CD4-positive, alpha-beta memory T cell (primary cell): Measurements from ENCODE around the gene OPCML. TPM values are rescaled to one million over a fixed set of nuclear protein-coding genes. Genes with fewer than 3 reads are reported as not detected.

ENCODE experiments used
- CTCF ChIA-PET: fragments of 350-600 bp; sonication (Branson Sonifier 250); formaldehyde crosslinking; loops from one replicate; lab custom pipeline; 2021; ENCODE audit warnings: inconsistent platforms; ENCODE audit not compliant: partially characterized antibody; lab: Charles Lee
- POLR2A ChIA-PET: fragments of 350-600 bp; sonication (Branson Sonifier 250); formaldehyde crosslinking; loops from one replicate; lab custom pipeline; 2021; ENCODE audit not compliant: partially characterized antibody; lab: Charles Lee
- DNase-seq, 5 donors: peaks; one replicate each; pipeline versions ENCODE4 v3.0.0 to v3.0.0-alpha.2; 2020 to 2022; ENCODE audit warnings: mixed read lengths in 1 of 5
- H3K27ac ChIP-seq: one replicate; pipeline ENCODE4 v1.7.0; 2013; ENCODE audit warnings: low read depth, low read length
- H3K27me3 ChIP-seq: 2 replicates; pipeline ENCODE4 v1.7.0; 2013; ENCODE audit warnings: mild to moderate bottlenecking, low read length, moderate library complexity; ENCODE audit not compliant: insufficient read depth
- H3K36me3 ChIP-seq: 2 replicates; pipeline ENCODE4 v1.7.0; 2013; ENCODE audit warnings: mild to moderate bottlenecking, low read length, moderate library complexity; ENCODE audit not compliant: insufficient read depth
- H3K4me1 ChIP-seq: 2 replicates; pipeline ENCODE4 v1.7.0; 2013; ENCODE audit warnings: mild to moderate bottlenecking, low read length, moderate library complexity; ENCODE audit not compliant: insufficient read depth
- H3K4me3 ChIP-seq, 2 donors: one replicate each; pipeline ENCODE4 v1.7.0; 2013; ENCODE audit warnings: low read length in 2 of 2, mild to moderate bottlenecking in 1 of 2
- H3K9me3 ChIP-seq, 2 donors: one replicate each; pipeline ENCODE4 v1.7.0; 2013; ENCODE audit warnings: low read length in 2 of 2, control low read depth in 1 of 2; ENCODE audit not compliant: control insufficient read depth in 1 of 2
- H3K27ac Mint-ChIP-seq, 7 donors: one replicate each; pipeline ENCODE4 v1.8.0; 2020 to 2021; ENCODE audit warnings: mixed read lengths in 7 of 7, mild to moderate bottlenecking in 6 of 7, inconsistent platforms in 3 of 7, moderate library complexity in 3 of 7
- H3K27me3 Mint-ChIP-seq, 2 donors: one replicate each; pipeline ENCODE4 v1.8.0; 2020 to 2021; ENCODE audit warnings: mixed read lengths in 2 of 2
- H3K36me3 Mint-ChIP-seq, 2 donors: one replicate each; pipeline ENCODE4 v1.8.0; 2020 to 2021; ENCODE audit warnings: mixed read lengths in 2 of 2, inconsistent platforms in 1 of 2, mild to moderate bottlenecking in 1 of 2
- H3K4me1 Mint-ChIP-seq, 4 donors: one replicate each; pipeline ENCODE4 v1.8.0; 2020 to 2021; ENCODE audit warnings: mixed read lengths in 4 of 4, mild to moderate bottlenecking in 1 of 4
- H3K4me3 Mint-ChIP-seq, 8 donors: one replicate each; pipeline ENCODE4 v1.8.0; 2020 to 2021; ENCODE audit warnings: mixed read lengths in 8 of 8, mild to moderate bottlenecking in 7 of 8, moderate library complexity in 6 of 8, inconsistent platforms in 3 of 8
- H3K9me3 Mint-ChIP-seq, 8 donors: one replicate each; pipeline ENCODE4 v1.8.0; 2020 to 2021; ENCODE audit warnings: mixed read lengths in 8 of 8, mild to moderate bottlenecking in 5 of 8, inconsistent platforms in 3 of 8, moderate library complexity in 1 of 8
- intact Hi-C: fragments of 100-400 bp; cut with micrococcal nuclease; formaldehyde crosslinking; loops from one replicate; pipeline ENCODE4 v1.15.1; 2023
- polyA plus RNA-seq, 2 donors: library from polyadenylated mRNA; unstranded; fragments of 300-500 nt; fragmentation: Illumina TruSeq; gene quantifications; one replicate each; pipeline ENCODE4 v1.2.3, GENCODE V29; 2021
- total RNA-seq, 2 experiments: library from RNA; stranded (reverse); gene quantifications; one replicate each; pipeline ENCODE4 v1.2.3, GENCODE V29; 2021

OPCML gene
- total and polyA plus RNA-seq, 4 experiments from 2014 or later: not detected

DNA sequence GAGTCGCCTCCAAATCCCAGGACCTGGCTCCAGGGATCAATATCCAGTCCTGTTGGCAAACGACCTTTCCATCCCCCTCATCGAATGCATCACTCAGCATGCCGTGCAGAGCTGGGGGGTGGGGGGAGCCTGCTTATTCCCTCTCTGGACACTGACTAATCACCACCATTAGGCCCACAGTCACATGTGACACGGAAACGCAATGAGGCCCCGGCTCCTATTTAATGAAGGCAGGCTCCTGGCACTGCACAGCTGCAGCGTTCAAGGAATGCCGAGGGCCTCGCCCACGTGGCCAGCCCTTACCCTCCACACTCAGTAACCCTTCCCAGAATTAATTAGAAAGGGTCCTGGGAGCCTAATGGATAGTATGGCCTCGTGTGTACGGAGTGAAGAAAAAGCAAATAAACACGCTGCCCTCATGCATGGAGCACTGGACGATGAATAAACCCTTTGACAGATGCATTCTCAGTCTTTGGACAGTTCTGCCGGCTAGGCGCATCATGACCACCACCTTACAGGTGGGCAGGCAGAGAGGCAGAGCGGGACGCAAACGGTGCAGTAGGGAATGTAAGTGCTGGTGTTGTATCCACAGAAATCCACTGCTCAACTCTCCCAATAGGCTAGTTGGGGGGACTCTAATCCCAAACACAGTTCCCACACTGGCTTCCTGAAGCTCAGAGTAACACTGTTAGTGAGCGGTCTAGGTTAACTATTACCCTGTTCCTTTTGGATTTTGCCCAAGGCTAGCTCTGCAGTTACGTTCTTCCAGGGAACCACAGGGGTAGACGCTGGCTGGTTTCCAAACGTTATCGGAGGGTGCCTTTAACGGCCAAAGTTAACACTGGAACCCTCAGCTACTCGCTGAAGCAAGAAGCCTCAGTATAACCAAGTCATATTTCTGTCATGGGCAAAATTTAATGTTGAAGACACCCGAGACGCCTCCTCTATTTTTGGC is 490.1 kb downstream of the OPCML start:
- ChIA-PET CTCF (no interaction called here), POLR2A (no interaction called here)
- Mint-ChIP-seq H3K36me3 (no peaks in the 10 kb centered on the region), H3K27ac (no peak overlapping the region), H3K9me3 (peaks cover 0 to 5% (median 1%) of the 10 kb centered on the region in 8 donors), H3K27me3 (peaks cover 0 to 5% of the 10 kb centered on the region in 2 donors), H3K4me3 (no peak overlapping the region), H3K4me1 (no peaks in the 10 kb centered on the region)
- intact Hi-C loops: no loop called here
- Histone ChIP-seq H3K27me3 (no peaks in the 10 kb centered on the region), H3K4me3 (no peak overlapping the region), H3K9me3 (no peaks in the 10 kb centered on the region), H3K36me3 (no peaks in the 10 kb centered on the region), H3K27ac (no peak overlapping the region), H3K4me1 (no peaks in the 10 kb centered on the region)
- DNase-seq: no peak

DNA sequence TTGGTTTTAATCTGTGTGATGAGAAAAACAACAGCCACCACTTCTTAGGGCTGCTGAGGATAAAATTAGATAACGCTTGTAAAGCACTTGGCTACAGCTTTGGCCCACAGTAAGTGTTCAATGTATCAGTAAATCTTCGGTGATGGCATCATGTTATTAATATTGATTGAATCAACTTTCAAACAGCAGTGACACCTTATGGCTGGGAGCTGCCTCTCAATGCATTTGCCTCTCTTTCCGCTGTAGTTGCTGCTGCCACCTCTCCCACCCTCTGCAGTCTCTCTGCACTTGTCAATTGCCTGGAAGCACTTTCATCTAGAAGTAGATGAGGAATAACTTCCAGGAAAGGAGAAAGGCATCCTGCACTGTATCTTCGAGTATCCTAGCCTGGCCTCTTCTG is 491.1 kb downstream of the OPCML start:
- no peak overlapping the region for H3K27ac Mint-ChIP-seq
- no peak for DNase-seq
- ChIA-PET POLR2A (no interaction called here), CTCF (interaction anchor here (1.2 kb wide), 1 partner anchor 8 kb away, joined by 3 read pairs; no protein-coding TSS in a partner anchor)
- no peaks in the 10 kb centered on the region for H3K4me1 Mint-ChIP-seq
- no peak overlapping the region for H3K4me3 ChIP-seq
- no peak overlapping the region for H3K4me3 Mint-ChIP-seq
- H3K9me3 Mint-ChIP-seq: peaks cover 0 to 5% (median under 1%) of the 10 kb centered on the region in 8 donors
- H3K9me3 ChIP-seq: no peaks in the 10 kb centered on the region
- no peaks in the 10 kb centered on the region for H3K36me3 Mint-ChIP-seq
- no peaks in the 10 kb centered on the region for H3K4me1 ChIP-seq
- H3K36me3 ChIP-seq: no peaks in the 10 kb centered on the region
- no peak overlapping the region for H3K27ac ChIP-seq
- no peaks in the 10 kb centered on the region for H3K27me3 ChIP-seq
- H3K27me3 Mint-ChIP-seq: peaks cover 0 to 5% of the 10 kb centered on the region in 2 donors
- intact Hi-C loops: no loop called here

DNA sequence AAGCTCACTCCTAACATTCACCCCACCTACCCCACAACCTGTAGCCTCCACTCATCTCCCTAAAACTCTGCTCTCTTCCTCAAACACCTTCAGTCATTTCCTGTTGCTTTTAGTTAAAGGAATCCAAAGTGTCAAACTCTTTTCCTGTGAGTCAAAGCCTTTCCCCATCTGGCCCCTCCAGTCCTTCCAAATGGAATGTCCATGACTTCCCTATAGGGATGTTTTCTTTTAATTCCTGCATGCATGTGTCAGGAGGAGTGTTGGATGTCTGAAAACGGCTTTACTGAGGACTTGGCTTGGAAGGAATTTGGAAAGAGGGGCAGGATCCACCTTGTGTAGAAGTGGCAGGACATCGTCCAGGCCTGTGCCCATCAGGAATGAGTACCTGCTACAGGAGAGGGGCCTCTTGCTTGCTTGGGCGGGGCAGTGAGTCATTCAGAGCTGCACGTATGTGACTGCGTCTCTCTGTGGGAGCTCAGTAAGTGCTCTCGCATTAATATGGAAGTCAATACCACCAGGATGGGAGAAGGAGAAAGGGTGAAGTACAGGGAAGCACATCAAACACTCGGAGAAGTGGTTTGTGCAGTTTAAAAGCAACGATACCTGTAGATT is 491.9 kb downstream of the OPCML start:
- Histone ChIP-seq H3K4me3 (no peak overlapping the region), H3K27ac (no peak overlapping the region), H3K4me1 (no peaks in the 10 kb centered on the region), H3K36me3 (no peaks in the 10 kb centered on the region), H3K27me3 (no peaks in the 10 kb centered on the region), H3K9me3 (no peaks in the 10 kb centered on the region)
- POLR2A ChIA-PET: no interaction called here
- intact Hi-C loops: no loop called here
- no peaks in the 10 kb centered on the region for H3K36me3 Mint-ChIP-seq
- H3K27me3 Mint-ChIP-seq: peaks cover 0 to 5% of the 10 kb centered on the region in 2 donors
- no peak overlapping the region for H3K4me3 Mint-ChIP-seq
- no peak for DNase-seq
- peaks cover 0 to 5% (median 0%) of the 10 kb centered on the region in 8 donors for H3K9me3 Mint-ChIP-seq
- H3K27ac Mint-ChIP-seq: no peak overlapping the region
- CTCF ChIA-PET: interaction anchor here (1.2 kb wide), 1 partner anchor 7 kb away, joined by 3 read pairs; no protein-coding TSS in a partner anchor
- H3K4me1 Mint-ChIP-seq: no peaks in the 10 kb centered on the region

DNA sequence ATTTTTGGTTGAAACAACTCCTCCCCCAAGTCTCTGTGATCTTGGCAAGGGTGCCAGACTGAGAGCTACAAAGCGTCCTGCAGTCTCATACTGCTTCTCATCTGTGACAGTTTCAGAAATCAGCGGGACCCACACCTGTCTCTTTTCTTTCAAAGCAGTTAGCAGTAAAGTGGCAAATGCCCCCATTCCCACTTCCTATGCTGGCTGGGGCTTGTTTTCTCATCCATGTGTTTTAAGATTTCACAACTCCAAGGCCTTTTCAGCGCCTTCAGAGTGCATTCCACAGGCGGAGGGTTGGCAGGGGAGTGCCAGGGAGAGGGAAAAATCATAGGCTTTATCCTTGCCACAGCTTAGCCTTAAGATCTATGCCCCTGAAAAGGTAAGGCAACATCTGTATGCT is 493.5 kb downstream of the OPCML start:
- Mint-ChIP-seq H3K36me3 (no peaks in the 10 kb centered on the region), H3K4me3 (no peak overlapping the region), H3K27me3 (peaks cover 0 to 5% of the 10 kb centered on the region in 2 donors), H3K4me1 (no peaks in the 10 kb centered on the region), H3K9me3 (peaks cover 0 to 7% (median 0%) of the 10 kb centered on the region in 8 donors), H3K27ac (no peak overlapping the region)
- Histone ChIP-seq H3K36me3 (no peaks in the 10 kb centered on the region), H3K4me1 (no peaks in the 10 kb centered on the region), H3K27ac (no peak overlapping the region), H3K27me3 (no peaks in the 10 kb centered on the region), H3K4me3 (no peak overlapping the region), H3K9me3 (no peaks in the 10 kb centered on the region)
- ChIA-PET POLR2A (no interaction called here), CTCF (no interaction called here)
- intact Hi-C loops: no loop called here
- DNase-seq: no peak

DNA sequence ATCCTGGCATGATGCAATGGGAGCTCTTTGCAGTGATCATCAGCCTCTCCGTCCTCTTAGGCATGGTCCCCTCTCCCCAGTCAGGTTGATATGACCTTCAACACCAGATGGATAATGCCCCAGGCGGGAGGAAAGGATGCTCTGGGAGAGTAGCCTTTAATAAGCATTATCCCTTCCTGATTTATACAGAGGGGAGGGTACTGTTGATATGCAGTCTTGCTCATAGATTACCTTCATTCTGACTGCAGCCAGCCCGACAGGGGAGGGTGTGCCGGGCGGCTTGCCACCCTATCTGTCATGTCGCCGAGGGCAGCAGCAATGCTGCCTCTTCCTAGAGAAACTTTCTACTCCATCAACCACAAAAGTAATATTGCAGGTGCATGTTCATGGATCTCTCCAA is 497.4 kb downstream of the OPCML start:
- Mint-ChIP-seq H3K36me3 (no peaks in the 10 kb centered on the region), H3K27me3 (peaks cover 0 to 2% of the 10 kb centered on the region in 2 donors), H3K4me3 (no peak overlapping the region), H3K27ac (no peak overlapping the region), H3K4me1 (no peaks in the 10 kb centered on the region), H3K9me3 (peaks cover 0 to 5% (median 0%) of the 10 kb centered on the region in 8 donors)
- no peak for DNase-seq
- Histone ChIP-seq H3K27me3 (no peaks in the 10 kb centered on the region), H3K4me1 (no peaks in the 10 kb centered on the region), H3K4me3 (no peak overlapping the region), H3K9me3 (no peaks in the 10 kb centered on the region), H3K36me3 (no peaks in the 10 kb centered on the region), H3K27ac (no peak overlapping the region)
- ChIA-PET POLR2A (no interaction called here), CTCF (no interaction called here)
- intact Hi-C loops: no loop called here

DNA sequence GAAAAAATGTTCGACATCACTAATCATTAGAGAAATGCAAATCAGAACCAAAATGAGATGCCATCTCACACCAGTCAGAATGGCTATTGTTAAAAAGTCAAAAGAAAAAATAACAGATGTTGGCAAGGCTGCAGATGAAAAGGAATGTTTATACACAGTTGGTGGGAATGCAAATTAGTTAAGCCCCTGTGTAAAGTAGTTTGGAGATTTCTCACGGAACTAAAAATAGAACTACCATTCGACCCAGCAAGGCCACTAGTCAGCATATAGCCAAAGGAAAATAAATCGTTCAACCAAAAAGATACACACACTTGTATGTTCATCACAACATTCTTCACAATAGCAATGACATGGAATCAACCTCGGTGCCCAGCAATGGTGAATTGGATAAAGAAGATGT is 503.2 kb downstream of the OPCML start:
- no peaks in the 10 kb centered on the region for H3K27me3 ChIP-seq
- H3K27me3 Mint-ChIP-seq: peaks cover 0 to 2% of the 10 kb centered on the region in 2 donors
- H3K4me3 ChIP-seq: no peak overlapping the region
- no peak for DNase-seq
- ChIA-PET POLR2A (no interaction called here), CTCF (no interaction called here)
- no peak overlapping the region for H3K27ac Mint-ChIP-seq
- H3K36me3 ChIP-seq: no peaks in the 10 kb centered on the region
- no peaks in the 10 kb centered on the region for H3K9me3 ChIP-seq
- no peaks in the 10 kb centered on the region for H3K4me1 ChIP-seq
- no peaks in the 10 kb centered on the region for H3K36me3 Mint-ChIP-seq
- H3K4me3 Mint-ChIP-seq: no peak overlapping the region
- H3K9me3 Mint-ChIP-seq: peaks cover 0 to 6% (median 1%) of the 10 kb centered on the region in 8 donors
- H3K27ac ChIP-seq: no peak overlapping the region
- intact Hi-C loops: no loop called here
- H3K4me1 Mint-ChIP-seq: no peaks in the 10 kb centered on the region

DNA sequence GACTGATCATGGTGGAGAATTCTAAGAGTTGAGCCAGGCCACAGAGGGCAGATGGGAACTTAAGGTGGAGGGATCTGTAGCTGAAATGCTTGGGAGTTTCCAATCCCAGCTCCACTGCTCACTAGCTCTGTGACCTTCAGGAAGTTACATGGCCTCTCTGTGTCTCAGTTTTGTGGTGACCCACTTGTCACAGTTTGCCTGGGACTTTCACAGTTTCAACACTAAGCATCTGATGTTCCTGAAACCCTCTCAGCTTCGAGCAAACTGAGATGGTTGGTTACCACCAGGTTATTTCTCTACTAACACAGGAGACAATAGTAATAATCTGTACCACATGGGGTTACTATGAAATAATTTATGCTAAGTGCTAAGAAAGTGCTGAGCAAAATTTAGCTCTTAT is 505.3 kb downstream of the OPCML start:
- CTCF ChIA-PET: no interaction called here
- no peaks in the 10 kb centered on the region for H3K36me3 ChIP-seq
- Mint-ChIP-seq H3K27me3 (peaks cover 0 to 4% of the 10 kb centered on the region in 2 donors), H3K36me3 (no peaks in the 10 kb centered on the region), H3K4me1 (no peaks in the 10 kb centered on the region), H3K27ac (no peak overlapping the region), H3K9me3 (peaks cover 0 to 6% (median 1%) of the 10 kb centered on the region in 8 donors), H3K4me3 (no peak overlapping the region)
- no peak for DNase-seq
- intact Hi-C loops: no loop called here
- H3K4me1 ChIP-seq: no peaks in the 10 kb centered on the region
- H3K9me3 ChIP-seq: no peaks in the 10 kb centered on the region
- POLR2A ChIA-PET: no interaction called here
- no peak overlapping the region for H3K27ac ChIP-seq
- H3K4me3 ChIP-seq: no peak overlapping the region
- H3K27me3 ChIP-seq: no peaks in the 10 kb centered on the region
